Astrocyte (in vitro differentiated cells and primary cell): ENCODE data around the gene EIF3D. TPM values are rescaled to one million over a fixed set of nuclear protein-coding genes. Genes with fewer than 3 reads are reported as not detected.

Source experiments
- DNase-seq: peaks from one replicate; pipeline ENCODE4 v3.0.0-alpha.2; 2010; ENCODE audit warnings: low read depth
- FAIRE-seq: peaks from 2 replicates; lab custom pipeline; 2011; peaks lifted over from hg19 to GRCh38; lab: Jason Lieb, UNC
- H2AFZ ChIP-seq: 2 replicates; pipeline ENCODE4 v1.6.0; 2012; ENCODE audit warnings: low read depth, low read length, inconsistent platforms
- H3K27ac ChIP-seq: 2 replicates; pipeline ENCODE4 v1.5.1; 2011; ENCODE audit warnings: low read depth, low read length, inconsistent platforms
- H3K27me3 ChIP-seq: 2 replicates; pipeline ENCODE4 v1.6.0; 2011; ENCODE audit warnings: low read length, inconsistent platforms; ENCODE audit not compliant: insufficient read depth
- H3K36me3 ChIP-seq: 2 replicates; pipeline ENCODE4 v1.5.1; 2011; ENCODE audit warnings: low read length, inconsistent platforms; ENCODE audit not compliant: insufficient read depth
- H3K4me1 ChIP-seq: 2 replicates; pipeline ENCODE4 v1.5.1; 2011; ENCODE audit warnings: low read length, inconsistent platforms; ENCODE audit not compliant: insufficient read depth
- H3K4me2 ChIP-seq: 2 replicates; pipeline ENCODE4 v1.6.0; 2012; ENCODE audit warnings: low read length, inconsistent platforms
- H3K4me3 ChIP-seq: 2 replicates; pipeline ENCODE4 v1.5.1; 2011; ENCODE audit warnings: low read depth, mild to moderate bottlenecking, low read length, inconsistent platforms; ENCODE audit not compliant: insufficient read depth
- H3K79me2 ChIP-seq: 2 replicates; pipeline ENCODE4 v1.6.0; 2012; ENCODE audit warnings: mild to moderate bottlenecking, low read length, inconsistent platforms; ENCODE audit not compliant: insufficient read depth
- H3K9ac ChIP-seq: 2 replicates; pipeline ENCODE4 v1.6.0; 2012; ENCODE audit warnings: mild to moderate bottlenecking, low read length, inconsistent platforms
- H3K9me3 ChIP-seq: 2 replicates; pipeline ENCODE4 v1.5.1; 2012; ENCODE audit warnings: low read depth, mild to moderate bottlenecking, low read length, inconsistent platforms; ENCODE audit not compliant: insufficient read depth
- H4K20me1 ChIP-seq: 2 replicates; pipeline ENCODE4 v1.6.0; 2012; ENCODE audit warnings: low read length, inconsistent platforms; ENCODE audit not compliant: insufficient read depth
- H3K27ac Mint-ChIP-seq: one replicate; pipeline ENCODE4 v1.8.0; 2021; ENCODE audit warnings: mild to moderate bottlenecking, mixed read lengths; ENCODE audit not compliant: unreplicated experiment
- H3K27me3 Mint-ChIP-seq: one replicate; pipeline ENCODE4 v1.8.0; 2021; ENCODE audit warnings: low read depth, mixed read lengths; ENCODE audit not compliant: unreplicated experiment
- H3K36me3 Mint-ChIP-seq: one replicate; pipeline ENCODE4 v1.8.0; 2021; ENCODE audit warnings: low read depth, mixed read lengths; ENCODE audit not compliant: unreplicated experiment
- H3K4me1 Mint-ChIP-seq: one replicate; pipeline ENCODE4 v1.8.0; 2021; ENCODE audit warnings: low read depth, mixed read lengths; ENCODE audit not compliant: unreplicated experiment
- H3K4me3 Mint-ChIP-seq: one replicate; pipeline ENCODE4 v1.8.0; 2021; ENCODE audit warnings: mild to moderate bottlenecking, moderate library complexity, mixed read lengths; ENCODE audit not compliant: unreplicated experiment
- H3K9me3 Mint-ChIP-seq: one replicate; pipeline ENCODE4 v1.8.0; 2021; ENCODE audit warnings: mild to moderate bottlenecking, mixed read lengths; ENCODE audit not compliant: unreplicated experiment
- EZH2 ChIP-seq: IDR thresholded peaks from 2 replicates; pipeline ENCODE4 v1.6.1; 2012; ENCODE audit warnings: mild to moderate bottlenecking, low read length, inconsistent platforms; ENCODE audit not compliant: insufficient read depth
- total RNA-seq: library from RNA; stranded (reverse); gene quantifications from 2 replicates; pipeline ENCODE4 v1.2.1, GENCODE V29; 2021
- TF ChIP-seq, protein P1 (sequence below): IDR thresholded peaks from 2 replicates; pipeline ENCODE4 v1.5.1; 2011; ENCODE audit warnings: low read depth, mild to moderate bottlenecking, inconsistent platforms, low read length, moderate library complexity; ENCODE audit not compliant: insufficient read depth

Gene EIF3D
- total RNA-seq, 1 donor from 2014 or later, result 168 TPM

DNA sequence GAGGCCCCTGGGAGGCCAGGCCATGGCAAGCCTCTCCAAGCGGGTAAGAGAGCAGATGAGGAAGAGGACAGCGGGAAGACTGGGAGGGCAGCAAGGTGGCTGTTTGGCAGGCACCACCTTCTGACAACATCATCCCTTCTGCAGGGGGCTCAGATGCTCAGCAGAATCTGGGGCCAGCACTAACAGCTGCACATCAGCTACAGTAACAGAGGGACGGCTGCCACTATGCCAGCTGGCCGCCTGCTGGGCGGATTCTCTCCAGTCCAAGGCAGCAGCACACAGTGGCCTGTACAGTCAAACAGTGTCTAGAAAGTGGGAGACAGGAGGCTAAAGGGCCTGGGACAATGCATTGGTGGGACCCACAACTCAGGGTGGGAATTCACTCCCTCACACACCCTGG is 36.9 kb downstream of the EIF3D start:
- peaks cover 10% of the 10 kb centered on the region for H3K36me3 Mint-ChIP-seq
- no peak overlapping the region for H3K27ac Mint-ChIP-seq
- FAIRE-seq, result no peak
- H3K9me3 Mint-ChIP-seq, result peaks cover 3% of the 10 kb centered on the region
- H3K4me1 Mint-ChIP-seq, result peaks cover 1% of the 10 kb centered on the region
- H3K4me3 Mint-ChIP-seq, result no peak overlapping the region
- Histone ChIP-seq H3K4me2 (no peak overlapping the region), H3K9ac (no peak overlapping the region), H3K9me3 (peaks cover 3% of the 10 kb centered on the region), H4K20me1 (no peaks in the 10 kb centered on the region), H3K4me1 (no peaks in the 10 kb centered on the region), H3K79me2 (no peaks in the 10 kb centered on the region), H3K27me3 (no peaks in the 10 kb centered on the region), H3K4me3 (no peak overlapping the region), H3K36me3 (no peaks in the 10 kb centered on the region), H3K27ac (no peak overlapping the region), H2AFZ (no peak overlapping the region)
- TF ChIP-seq, protein P1, sequence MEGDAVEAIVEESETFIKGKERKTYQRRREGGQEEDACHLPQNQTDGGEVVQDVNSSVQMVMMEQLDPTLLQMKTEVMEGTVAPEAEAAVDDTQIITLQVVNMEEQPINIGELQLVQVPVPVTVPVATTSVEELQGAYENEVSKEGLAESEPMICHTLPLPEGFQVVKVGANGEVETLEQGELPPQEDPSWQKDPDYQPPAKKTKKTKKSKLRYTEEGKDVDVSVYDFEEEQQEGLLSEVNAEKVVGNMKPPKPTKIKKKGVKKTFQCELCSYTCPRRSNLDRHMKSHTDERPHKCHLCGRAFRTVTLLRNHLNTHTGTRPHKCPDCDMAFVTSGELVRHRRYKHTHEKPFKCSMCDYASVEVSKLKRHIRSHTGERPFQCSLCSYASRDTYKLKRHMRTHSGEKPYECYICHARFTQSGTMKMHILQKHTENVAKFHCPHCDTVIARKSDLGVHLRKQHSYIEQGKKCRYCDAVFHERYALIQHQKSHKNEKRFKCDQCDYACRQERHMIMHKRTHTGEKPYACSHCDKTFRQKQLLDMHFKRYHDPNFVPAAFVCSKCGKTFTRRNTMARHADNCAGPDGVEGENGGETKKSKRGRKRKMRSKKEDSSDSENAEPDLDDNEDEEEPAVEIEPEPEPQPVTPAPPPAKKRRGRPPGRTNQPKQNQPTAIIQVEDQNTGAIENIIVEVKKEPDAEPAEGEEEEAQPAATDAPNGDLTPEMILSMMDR, result no peak
- no peak for TF ChIP-seq EZH2
- peaks cover 9% of the 10 kb centered on the region for H3K27me3 Mint-ChIP-seq
- no peak for DNase-seq

- no peak overlapping the region for H3K27ac Mint-ChIP-seq
- no peak for TF ChIP-seq EZH2
- TF ChIP-seq, protein P1, result no peak
- H3K27me3 ChIP-seq, result no peaks in the 10 kb centered on the region
- H3K36me3 ChIP-seq, result no peaks in the 10 kb centered on the region
- H3K79me2 ChIP-seq, result no peaks in the 10 kb centered on the region
- H3K4me1 Mint-ChIP-seq, result peaks cover 1% of the 10 kb centered on the region
- H3K27ac ChIP-seq, result no peak overlapping the region
- DNase-seq, result no peak
- peaks cover 6% of the 10 kb centered on the region for H3K27me3 Mint-ChIP-seq
- peaks cover 8% of the 10 kb centered on the region for H3K9me3 ChIP-seq
- no peak overlapping the region for H3K4me2 ChIP-seq
- H3K9me3 Mint-ChIP-seq, result peaks cover 5% of the 10 kb centered on the region
- no peak overlapping the region for H3K4me3 ChIP-seq
- H3K4me3 Mint-ChIP-seq, result no peak overlapping the region
- H3K36me3 Mint-ChIP-seq, result peaks cover 9% of the 10 kb centered on the region
- H3K9ac ChIP-seq, result no peak overlapping the region
- no peaks in the 10 kb centered on the region for H3K4me1 ChIP-seq
- H4K20me1 ChIP-seq, result no peaks in the 10 kb centered on the region
- no peak for FAIRE-seq
- H2AFZ ChIP-seq, result no peak overlapping the region
Observed at GRCh38 chr22:36491155-36491554, 37.8 kb downstream of the EIF3D start.

GRCh38 chr22:36486619-36487384 is 42.2 kb downstream of the EIF3D start:
- TF ChIP-seq EZH2, result no peak
- TF ChIP-seq, protein P1, result peak; percentile 76
- Histone ChIP-seq H3K9ac (no peak overlapping the region), H3K36me3 (no peaks in the 10 kb centered on the region), H3K4me3 (no peak overlapping the region), H2AFZ (no peak overlapping the region), H3K4me2 (no peak overlapping the region), H3K9me3 (peaks cover 8% of the 10 kb centered on the region), H3K27me3 (no peaks in the 10 kb centered on the region), H3K27ac (no peak overlapping the region), H3K79me2 (no peaks in the 10 kb centered on the region), H3K4me1 (no peaks in the 10 kb centered on the region), H4K20me1 (no peaks in the 10 kb centered on the region)
- FAIRE-seq (no peak), DNase-seq (no peak)
- Mint-ChIP-seq H3K36me3 (peaks cover 8% of the 10 kb centered on the region), H3K4me3 (peak overlapping the region; percentile 67), H3K4me1 (peaks cover 1% of the 10 kb centered on the region), H3K27ac (no peak overlapping the region), H3K27me3 (no peaks in the 10 kb centered on the region), H3K9me3 (peaks cover 5% of the 10 kb centered on the region)
